Stomach (tissue), 4 donors: Measurements from ENCODE around the gene VEZF1.

Experiments used
- EP300 ChIP-seq: sonication (generic); formaldehyde crosslinking; IDR thresholded peaks from one replicate; pipeline ENCODE4 v1.6.1; 2017; ENCODE audit warnings: antibody characterized with exemption
- POLR2A ChIP-seq, 4 donors: fragments of 450-650 bp; IDR thresholded peaks; one replicate each; pipeline ENCODE4 v1.6.1; 2016; ENCODE audit warnings: antibody characterized with exemption in 4 of 4, control low read depth in 2 of 4, mild to moderate bottlenecking in 1 of 4, moderate library complexity in 1 of 4

DNA sequence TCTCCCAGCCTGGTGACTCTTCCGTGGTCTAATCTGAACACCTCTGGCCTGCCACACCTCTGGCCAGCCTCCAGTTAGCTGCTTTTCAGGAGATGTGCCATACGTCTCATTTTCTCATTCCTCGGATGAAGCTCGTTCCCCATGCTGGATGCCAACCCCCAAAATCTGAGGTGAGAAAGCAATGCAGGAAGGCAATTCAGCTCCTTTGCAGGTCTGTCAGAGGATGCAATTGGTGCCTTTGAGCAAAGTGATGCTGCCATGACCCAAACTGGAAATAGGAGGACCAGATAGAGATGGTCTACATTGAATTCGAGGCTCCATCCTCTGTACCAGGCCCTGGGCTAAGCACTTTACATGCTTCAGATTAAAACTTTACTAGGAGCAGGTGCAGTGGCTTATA lies 21.8 kb downstream of the VEZF1 start:
- TF ChIP-seq EP300 (no peak), POLR2A (IDR thresholded peaks at IDR 0.05) (no peak)
